Heart left ventricle (tissue), 13 donors: ENCODE measurements around the gene MICAL3.

Experiments used
- POLR2A ChIP-seq, 2 donors: fragments of 450-650 bp; IDR thresholded peaks; one replicate each; pipeline ENCODE4 v1.6.1; 2017; ENCODE audit warnings: antibody characterized with exemption in 2 of 2, mild to moderate bottlenecking in 2 of 2, moderate library complexity in 2 of 2
- TF ChIP-seq, protein P1 (sequence below), 12 donors: fragments of 200-600 bp; sonication (generic) in 4 of 12; IDR thresholded peaks; one replicate each; pipeline versions ENCODE4 v1.5.0 to v1.8.0; 2018 to 2022; ENCODE audit warnings: antibody characterized with exemption in 12 of 12, mild to moderate bottlenecking in 5 of 12
- donor health status: ischemic (EF 13 %, LVEDD 7.1; RV severe dilation, severe dysfunction).
- donor health status: DM: no; HTN: yes; CAD: no.
- donor health status: DM: no; HTN: no; CAD: no.
- donor health status: ischemic (EF 25% LVEDD 6.9; RV normal size, moderate dysfunction).
- donor health status: ischemic (EF 25% LVEDD 5.7; RV mildly dilated, moderate dysfunction).
- donor health status: ischemic (EF 35%, LVEDD 5.7; RV mildly dilated, moderate dysfunction).
- donor health status: nonischemic (EF 11% LVEDD 7.7; RV severe dilation, severe dysfunction).
- donor health status: DM: yes; HTN: yes; CAD: no.
- donor health status: PGD.
- donor health status: ischemic (EF 29% LVEDD 5.4; RV normal size, mild dysfunction).
- donor health status: nonischemic (EF 23%, LVEDD 6.1; RV moderate dilation, normal function).

DNA sequence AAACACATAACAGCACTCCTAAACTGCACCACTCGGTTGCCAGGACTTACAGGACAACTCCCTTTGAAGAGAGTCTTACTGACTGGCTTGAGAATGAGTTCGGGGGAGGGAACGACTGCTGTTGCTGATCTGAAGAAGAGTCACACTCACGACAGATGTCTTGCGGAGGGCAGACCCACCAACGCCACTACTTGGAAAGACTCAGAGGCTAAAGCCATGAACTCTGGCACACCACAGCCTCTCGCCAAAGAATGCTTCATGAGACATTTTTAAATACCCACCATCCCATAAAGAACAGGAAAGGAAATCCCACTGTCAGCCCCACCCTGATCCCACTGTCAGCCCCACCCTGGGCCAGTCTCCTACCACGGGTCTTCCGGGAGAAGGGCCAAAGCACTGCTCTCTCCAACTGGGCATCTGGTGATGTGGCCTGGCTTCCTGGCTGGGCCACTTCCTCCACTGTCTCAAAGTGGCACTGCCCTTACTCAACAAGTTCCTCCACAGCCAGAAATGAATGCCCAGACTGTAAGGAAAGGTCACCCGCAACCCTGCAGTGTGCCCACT, 73.6 kb downstream of the MICAL3 start:
- TF ChIP-seq, protein P1, sequence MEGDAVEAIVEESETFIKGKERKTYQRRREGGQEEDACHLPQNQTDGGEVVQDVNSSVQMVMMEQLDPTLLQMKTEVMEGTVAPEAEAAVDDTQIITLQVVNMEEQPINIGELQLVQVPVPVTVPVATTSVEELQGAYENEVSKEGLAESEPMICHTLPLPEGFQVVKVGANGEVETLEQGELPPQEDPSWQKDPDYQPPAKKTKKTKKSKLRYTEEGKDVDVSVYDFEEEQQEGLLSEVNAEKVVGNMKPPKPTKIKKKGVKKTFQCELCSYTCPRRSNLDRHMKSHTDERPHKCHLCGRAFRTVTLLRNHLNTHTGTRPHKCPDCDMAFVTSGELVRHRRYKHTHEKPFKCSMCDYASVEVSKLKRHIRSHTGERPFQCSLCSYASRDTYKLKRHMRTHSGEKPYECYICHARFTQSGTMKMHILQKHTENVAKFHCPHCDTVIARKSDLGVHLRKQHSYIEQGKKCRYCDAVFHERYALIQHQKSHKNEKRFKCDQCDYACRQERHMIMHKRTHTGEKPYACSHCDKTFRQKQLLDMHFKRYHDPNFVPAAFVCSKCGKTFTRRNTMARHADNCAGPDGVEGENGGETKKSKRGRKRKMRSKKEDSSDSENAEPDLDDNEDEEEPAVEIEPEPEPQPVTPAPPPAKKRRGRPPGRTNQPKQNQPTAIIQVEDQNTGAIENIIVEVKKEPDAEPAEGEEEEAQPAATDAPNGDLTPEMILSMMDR (IDR thresholded peaks at IDR 0.05) = no peak
- no peak for TF ChIP-seq POLR2A (IDR thresholded peaks at IDR 0.05)
